ENCODE data around the gene CTNNA2. TPM values are rescaled to one million over a fixed set of nuclear protein-coding genes. Genes with fewer than 3 reads are reported as not detected.

Gene CTNNA2
- polyA plus RNA-seq, 1 of the 3 experiments (the other 2 are of a cell fraction), result 0.30 TPM

GRCh38 chr2:80293039-80293438 is 780.2 kb downstream of the CTNNA2 start:
- Histone ChIP-seq H3K4me3 (ENCODE audit: low read depth in 2 of 2, low read length in 1 of 2) (no peak overlapping the region), H3K36me3 (replicated peaks in 1 of 2; ENCODE audit: control insufficient read depth in 1 of 2, insufficient read depth in 2 of 2, low read length in 1 of 2) (no peaks in the 10 kb centered on the region), H4K20me1 (ENCODE audit: insufficient read depth) (no peaks in the 10 kb centered on the region), H3K4me1 (ENCODE audit: control insufficient read depth in 1 of 2, insufficient read depth in 2 of 2, low read depth in 1 of 2, low read length in 1 of 2) (peaks cover 0 to 3% of the 10 kb centered on the region in 2 experiments; a peak in 1 of 4 replicates), H3K9ac (no peak overlapping the region), H3K4me2 (no peak overlapping the region), H2AFZ (ENCODE audit: low read depth) (no peak overlapping the region), H3K79me2 (ENCODE audit: insufficient read depth) (no peaks in the 10 kb centered on the region), H3K27ac (ENCODE audit: low read depth in 2 of 2, low read length in 1 of 2) (no peak overlapping the region), H3K27me3 (ENCODE audit: insufficient read depth) (no peaks in the 10 kb centered on the region), H3K9me2 (no peaks in the 10 kb centered on the region), H3F3A (replicated peaks; ENCODE audit: insufficient read depth) (no peaks in the 10 kb centered on the region), H3K9me3 (no peaks in the 10 kb centered on the region)
- TF ChIP-seq NRF1 (IDR thresholded peaks at IDR 0.05; ENCODE audit: low read depth, low read length), result no peak
- no peak for TF ChIP-seq FOXJ3 (CRISPR knock-in tag; IDR thresholded peaks at IDR 0.05)
- TF ChIP-seq FOSL2 (IDR thresholded peaks at IDR 0.05; ENCODE audit: borderline replicate concordance, low read depth), result no peak
- no peak for TF ChIP-seq TCF12 (IDR thresholded peaks at IDR 0.05)
- TF ChIP-seq YY1 (IDR thresholded peaks at IDR 0.05; ENCODE audit: low read depth), result no peak
- no peak for TF ChIP-seq CHD2 (IDR thresholded peaks at IDR 0.05; ENCODE audit: low read length, partially characterized antibody)
- TF ChIP-seq SIN3A (IDR thresholded peaks at IDR 0.05; ENCODE audit: borderline replicate concordance, low read depth, low read length), result no peak
- TF ChIP-seq GATA2 (CRISPR knock-in tag; IDR thresholded peaks at IDR 0.05), result no peak
- no peak for TF ChIP-seq MAX (IDR thresholded peaks at IDR 0.05; ENCODE audit: low read depth)
- TF ChIP-seq USF1 (IDR thresholded peaks at IDR 0.05; ENCODE audit: borderline replicate concordance, low read depth), result no peak
- no peak for TF ChIP-seq SMC3 (IDR thresholded peaks at IDR 0.05; ENCODE audit: low read depth, low read length)
- TF ChIP-seq EP300 (IDR thresholded peaks at IDR 0.05; ENCODE audit: borderline replicate concordance in 1 of 2, low read depth in 1 of 2, low read length in 1 of 2), result no peak
- no peak for DNase-seq
- ChIA-PET CTCF (no interaction called here), POLR2A (no interaction called here)

GRCh38 chr2:80298954-80299353 is 786.1 kb downstream of the CTNNA2 start:
- H3K79me2 ChIP-seq (ENCODE audit: insufficient read depth), result no peaks in the 10 kb centered on the region
- POLR2A ChIA-PET, result no interaction called here
- H3K9me2 ChIP-seq, result no peaks in the 10 kb centered on the region
- no peak overlapping the region for H3K4me3 ChIP-seq (ENCODE audit: low read depth in 2 of 2, low read length in 1 of 2)
- H3F3A ChIP-seq (replicated peaks; ENCODE audit: insufficient read depth), result no peaks in the 10 kb centered on the region
- CTCF ChIA-PET, result interaction anchor here (0.8 to 2.2 kb wide), 3 partner anchors 10 to 27 kb away, joined by 3 to 7 read pairs (median 3); no protein-coding TSS in a partner anchor
- H2AFZ ChIP-seq (ENCODE audit: low read depth), result no peak overlapping the region
- WGBS (ENCODE audit: low lambda C conversion rate), result 37% methylated on average over 3 of the region's 3 CpGs
- no peak overlapping the region for H3K4me2 ChIP-seq
- H3K9ac ChIP-seq, result no peak overlapping the region
- no peak overlapping the region for H3K27ac ChIP-seq (ENCODE audit: low read depth in 2 of 2, low read length in 1 of 2)
- H4K20me1 ChIP-seq (ENCODE audit: insufficient read depth), result no peaks in the 10 kb centered on the region
- H3K4me1 ChIP-seq (ENCODE audit: control insufficient read depth in 1 of 2, insufficient read depth in 2 of 2, low read depth in 1 of 2, low read length in 1 of 2), result peaks cover 0 to 16% of the 10 kb centered on the region in 2 experiments; a peak in 1 of 4 replicates
- no peak for DNase-seq
- no peaks in the 10 kb centered on the region for H3K36me3 ChIP-seq (replicated peaks in 1 of 2; ENCODE audit: control insufficient read depth in 1 of 2, insufficient read depth in 2 of 2, low read length in 1 of 2)
- peaks cover 21% of the 10 kb centered on the region for H3K27me3 ChIP-seq (ENCODE audit: insufficient read depth)
- H3K9me3 ChIP-seq, result no peaks in the 10 kb centered on the region
- TF ChIP-seq PBX3 (IDR thresholded peaks at IDR 0.05) (no peak), ZBTB33 (IDR thresholded peaks at IDR 0.05; ENCODE audit: borderline replicate concordance, low read depth) (no peak), CHD2 (IDR thresholded peaks at IDR 0.05; ENCODE audit: low read length, partially characterized antibody) (no peak), GABPA (IDR thresholded peaks at IDR 0.05; ENCODE audit: low read depth) (no peak), IRF3 (IDR thresholded peaks at IDR 0.05; ENCODE audit: low read depth, low read length) (no peak), EZH2phosphoT487 (IDR thresholded peaks at IDR 0.05; ENCODE audit: borderline replicate concordance, low read depth) (no peak), USF2 (IDR thresholded peaks at IDR 0.05; ENCODE audit: borderline replicate concordance, low read depth, low read length) (no peak), GATA2 (CRISPR knock-in tag; IDR thresholded peaks at IDR 0.05) (no peak), NFIC (IDR thresholded peaks at IDR 0.05; ENCODE audit: borderline replicate concordance) (no peak), NRF1 (IDR thresholded peaks at IDR 0.05; ENCODE audit: low read depth, low read length) (no peak), MXI1 (IDR thresholded peaks at IDR 0.05; ENCODE audit: low read depth, low read length) (no peak), USF1 (IDR thresholded peaks at IDR 0.05; ENCODE audit: borderline replicate concordance, low read depth) (no peak), POLR2AphosphoS5 (IDR thresholded peaks at IDR 0.05; ENCODE audit: low read depth, low read length) (no peak), SIN3A (IDR thresholded peaks at IDR 0.05; ENCODE audit: borderline replicate concordance, low read depth, low read length) (no peak)

Measured in SK-N-SH (cell line).